Testis (tissue), 3 donors: ENCODE results near the gene WRNIP1. TPM values are rescaled to one million over a fixed set of nuclear protein-coding genes. Genes with fewer than 3 reads are reported as not detected.

Experiments used
- DNase-seq: peaks from one replicate; pipeline ENCODE4 v3.0.0-alpha.2; 2019
- H3K27ac ChIP-seq, 2 donors: fragments of 200-600 bp; sonication (generic); one replicate each; pipeline ENCODE4 v1.5.1; 2019
- H3K27me3 ChIP-seq: fragments of 200-600 bp; sonication (generic); one replicate; pipeline ENCODE4 v1.5.1; 2019
- H3K36me3 ChIP-seq: fragments of 200-600 bp; sonication (generic); one replicate; pipeline ENCODE4 v1.5.1; 2017; ENCODE audit warnings: low read depth; ENCODE audit errors: missing control alignments
- H3K4me1 ChIP-seq: fragments of 200-600 bp; sonication (generic); one replicate; pipeline ENCODE4 v1.5.1; 2019
- H3K4me3 ChIP-seq, 2 donors: fragments of 200-600 bp; sonication (generic); one replicate each; pipeline ENCODE4 v1.5.1; 2017 to 2019
- H3K9me3 ChIP-seq: fragments of 200-600 bp; sonication (generic); one replicate; pipeline ENCODE4 v1.5.1; 2017
- POLR2A ChIP-seq: fragments of 450-650 bp; IDR thresholded peaks from one replicate; pipeline ENCODE4 v1.6.1; 2017; ENCODE audit warnings: antibody characterized with exemption, mild to moderate bottlenecking, moderate library complexity
- WGBS, 2 donors: methylation state at CpG; one replicate each; pipeline ENCODE4 v1.1.5; 2018; 5-methylcytosine and 5-hydroxymethylcytosine counted together
- intact Hi-C: fragments of 100-400 bp; cut with DNase I; formaldehyde crosslinking; loops from one replicate; pipeline ENCODE4 v1.15.1; 2023; ENCODE audit warnings: low total_unique reads
- polyA plus RNA-seq: library from polyadenylated mRNA; stranded (reverse); fragments of 350-450 nt; fragmentation: Illumina TruSeq; extraction: RNeasy Lipid Tissue Mini Kit (QIAGEN cat#74804); gene quantifications from one replicate; pipeline ENCODE4 v1.2.3, GENCODE V29; 2014; ENCODE audit warnings: low read depth, low replicate concordance; ENCODE audit not compliant: insufficient read depth
- total RNA-seq, 2 donors: library from RNA; depleted of rRNA; stranded (reverse); fragments of >200 nt; gene quantifications; one replicate each; pipeline ENCODE4 v1.2.3, GENCODE V29; 2016
- TF ChIP-seq, protein P1 (sequence below), 3 experiments: fragments of 450-650 bp in 2 of 3; fragments of 200-600 bp in 1 of 3; sonication (generic) in 1 of 3; IDR thresholded peaks; one replicate each; pipeline ENCODE4 v1.5.1; 2016 to 2019; ENCODE audit warnings: antibody characterized with exemption in 3 of 3, mild to moderate bottlenecking in 2 of 3, moderate library complexity in 1 of 3

The WRNIP1 gene
- total and polyA plus RNA-seq, 3 donors from 2014 or later: 57.7 to 102 (median 95.8) TPM

DNA sequence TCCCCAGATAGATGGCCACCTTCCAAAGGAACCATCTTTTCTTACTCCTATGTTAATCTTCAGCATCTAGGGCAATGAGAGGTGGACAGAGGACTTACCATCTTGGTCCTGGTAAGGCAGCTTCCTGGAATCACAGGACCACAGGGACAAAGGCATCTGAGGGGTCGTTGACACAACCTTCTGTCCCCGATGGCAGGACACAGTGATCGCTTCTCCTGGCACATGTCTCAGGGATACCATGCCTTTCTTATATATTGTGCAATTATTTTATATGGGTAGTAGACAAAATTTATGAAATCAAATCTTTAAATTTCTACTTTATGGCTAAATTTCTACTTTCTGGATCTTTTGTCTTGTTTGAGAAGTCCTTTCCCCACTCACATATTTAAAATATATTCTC is 56.4 kb downstream of the WRNIP1 start:
- WGBS, 2 donors: 87 to 100% methylated on average over 3 of the region's 3 CpGs
- Histone ChIP-seq H3K4me1 (peaks cover 14% of the 10 kb centered on the region), H3K27me3 (no peaks in the 10 kb centered on the region), H3K36me3 (no peaks in the 10 kb centered on the region), H3K27ac (no peak overlapping the region), H3K9me3 (no peaks in the 10 kb centered on the region), H3K4me3 (no peak overlapping the region)
- no peak for DNase-seq
- intact Hi-C loops: no loop called here
- TF ChIP-seq, protein P1, sequence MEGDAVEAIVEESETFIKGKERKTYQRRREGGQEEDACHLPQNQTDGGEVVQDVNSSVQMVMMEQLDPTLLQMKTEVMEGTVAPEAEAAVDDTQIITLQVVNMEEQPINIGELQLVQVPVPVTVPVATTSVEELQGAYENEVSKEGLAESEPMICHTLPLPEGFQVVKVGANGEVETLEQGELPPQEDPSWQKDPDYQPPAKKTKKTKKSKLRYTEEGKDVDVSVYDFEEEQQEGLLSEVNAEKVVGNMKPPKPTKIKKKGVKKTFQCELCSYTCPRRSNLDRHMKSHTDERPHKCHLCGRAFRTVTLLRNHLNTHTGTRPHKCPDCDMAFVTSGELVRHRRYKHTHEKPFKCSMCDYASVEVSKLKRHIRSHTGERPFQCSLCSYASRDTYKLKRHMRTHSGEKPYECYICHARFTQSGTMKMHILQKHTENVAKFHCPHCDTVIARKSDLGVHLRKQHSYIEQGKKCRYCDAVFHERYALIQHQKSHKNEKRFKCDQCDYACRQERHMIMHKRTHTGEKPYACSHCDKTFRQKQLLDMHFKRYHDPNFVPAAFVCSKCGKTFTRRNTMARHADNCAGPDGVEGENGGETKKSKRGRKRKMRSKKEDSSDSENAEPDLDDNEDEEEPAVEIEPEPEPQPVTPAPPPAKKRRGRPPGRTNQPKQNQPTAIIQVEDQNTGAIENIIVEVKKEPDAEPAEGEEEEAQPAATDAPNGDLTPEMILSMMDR (IDR thresholded peaks at IDR 0.05): no peak
- TF ChIP-seq POLR2A: no peak

DNA sequence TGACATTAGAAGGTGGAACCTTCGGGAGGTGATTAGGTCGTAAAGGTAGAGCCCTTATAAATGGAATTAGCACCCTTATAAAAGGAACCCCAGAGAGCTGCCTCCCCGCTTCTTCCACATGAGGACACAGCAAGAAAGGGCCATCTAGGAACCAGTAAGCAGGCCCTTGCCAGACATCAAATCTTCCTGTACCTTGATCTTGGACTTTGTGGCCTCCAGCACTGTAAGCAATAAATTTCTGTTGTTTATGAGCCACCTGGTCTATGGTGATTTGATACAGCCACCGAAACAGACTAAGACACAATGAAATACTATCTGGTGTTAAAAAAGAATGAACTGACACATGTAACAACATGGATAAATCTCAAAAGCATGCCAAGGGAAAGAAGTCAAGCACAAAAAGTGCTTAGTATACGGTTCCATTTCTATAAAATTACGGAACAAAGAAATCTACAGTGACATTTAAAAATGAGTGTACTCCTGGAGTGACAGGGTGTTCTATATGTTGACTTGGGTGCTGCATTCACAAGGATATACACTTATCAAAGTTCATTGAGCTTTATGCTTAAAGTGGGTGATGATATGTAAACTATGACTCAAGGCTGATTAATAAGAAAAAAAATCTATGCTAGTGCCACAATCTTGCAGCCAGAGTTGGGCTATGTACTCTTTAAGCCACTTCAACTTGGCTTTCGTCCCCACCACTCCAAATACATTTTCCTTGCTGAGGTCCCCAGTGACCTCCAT is 58.1 kb downstream of the WRNIP1 start:
- no peak overlapping the region for H3K27ac ChIP-seq
- TF ChIP-seq, protein P1 (IDR thresholded peaks at IDR 0.05): no peak
- TF ChIP-seq POLR2A: no peak
- no peaks in the 10 kb centered on the region for H3K9me3 ChIP-seq
- no peak overlapping the region for H3K4me3 ChIP-seq
- no peaks in the 10 kb centered on the region for H3K27me3 ChIP-seq
- 89 to 96% methylated on average over 7 of the region's 7 CpGs for WGBS, 2 donors
- peaks cover 11% of the 10 kb centered on the region for H3K4me1 ChIP-seq
- intact Hi-C loops: no loop called here
- no peaks in the 10 kb centered on the region for H3K36me3 ChIP-seq
- DNase-seq: no peak

DNA sequence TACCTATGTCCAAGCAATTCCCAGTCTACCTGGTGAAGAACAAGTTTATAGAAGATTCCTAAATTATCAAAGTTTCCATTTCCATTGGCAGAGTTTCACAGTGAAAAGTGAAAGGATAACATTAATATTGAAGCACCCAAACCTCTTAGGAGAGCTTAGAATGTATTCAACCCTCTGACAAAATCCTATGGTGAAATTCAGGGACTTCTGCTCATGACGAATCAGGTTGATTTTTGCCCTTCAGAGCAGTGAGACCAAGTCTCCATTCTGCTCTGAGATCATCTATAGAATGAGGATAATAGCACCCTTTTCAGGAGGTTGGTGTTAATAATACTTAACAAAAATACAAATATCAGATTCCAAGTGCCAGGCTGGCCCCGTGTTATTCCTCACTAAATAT is 60.9 kb downstream of the WRNIP1 start:
- TF ChIP-seq, protein P1 (IDR thresholded peaks at IDR 0.05): no peak
- TF ChIP-seq POLR2A: no peak
- Histone ChIP-seq H3K9me3 (no peaks in the 10 kb centered on the region), H3K4me3 (no peak overlapping the region), H3K27ac (no peak overlapping the region), H3K36me3 (no peaks in the 10 kb centered on the region), H3K4me1 (no peaks in the 10 kb centered on the region), H3K27me3 (no peaks in the 10 kb centered on the region)
- WGBS, 2 donors: 84 to 92% methylated on average over 2 of the region's 2 CpGs
- intact Hi-C loops: no loop called here
- DNase-seq: no peak

DNA sequence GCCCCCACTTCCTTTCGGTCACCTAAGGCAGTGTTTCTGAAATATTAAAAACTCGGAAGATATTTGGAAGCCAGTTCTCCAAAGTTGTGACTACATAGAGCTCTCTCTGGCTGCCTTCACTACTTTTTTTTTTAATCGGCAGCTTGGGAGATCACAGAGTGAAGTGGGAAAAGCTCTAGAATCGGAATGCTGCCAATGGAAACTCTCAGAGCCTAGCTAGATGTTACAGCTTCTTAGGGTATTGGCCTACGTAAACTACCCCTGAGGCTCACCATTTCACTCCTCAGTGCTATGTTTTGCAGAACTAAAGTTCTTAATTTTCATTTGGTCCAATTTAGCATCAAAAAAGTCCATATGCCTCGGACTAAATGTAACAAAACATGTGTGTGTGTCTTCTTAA is 61.9 kb downstream of the WRNIP1 start:
- H3K27me3 ChIP-seq: no peaks in the 10 kb centered on the region
- no peak for DNase-seq
- no peak overlapping the region for H3K27ac ChIP-seq
- no peaks in the 10 kb centered on the region for H3K36me3 ChIP-seq
- intact Hi-C loops: no loop called here
- H3K9me3 ChIP-seq: no peaks in the 10 kb centered on the region
- H3K4me1 ChIP-seq: no peaks in the 10 kb centered on the region
- no peak overlapping the region for H3K4me3 ChIP-seq
- WGBS, 2 donors: 58 to 66% methylated on average over 6 of the region's 6 CpGs
- TF ChIP-seq POLR2A: no peak
- TF ChIP-seq, protein P1 (IDR thresholded peaks at IDR 0.05): no peak

DNA sequence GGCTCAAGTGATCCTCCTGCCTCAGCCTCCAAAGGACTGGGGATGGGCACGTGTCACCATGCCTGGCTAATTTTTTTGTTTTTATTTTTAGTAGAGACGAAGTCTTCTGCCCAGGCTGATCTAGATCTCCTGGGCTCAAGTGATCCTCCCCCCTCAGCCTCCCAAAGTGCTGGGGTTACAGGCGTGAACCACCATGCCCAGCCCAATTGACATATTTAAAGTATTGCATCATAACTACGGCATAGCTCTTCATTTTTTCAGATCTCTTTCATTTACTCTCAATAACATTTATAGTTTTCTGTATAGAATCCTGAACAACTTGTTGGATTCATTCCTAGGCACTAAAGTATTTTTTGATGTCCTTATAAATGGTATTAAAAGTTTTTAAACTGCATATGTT is 63.4 kb downstream of the WRNIP1 start:
- intact Hi-C loops: no loop called here
- no peak for TF ChIP-seq POLR2A
- TF ChIP-seq, protein P1 (IDR thresholded peaks at IDR 0.05): no peak
- no peak for DNase-seq
- no peaks in the 10 kb centered on the region for H3K27me3 ChIP-seq
- H3K9me3 ChIP-seq: no peaks in the 10 kb centered on the region
- WGBS, 2 donors: 94 to 99% methylated on average over 4 of the region's 4 CpGs
- H3K36me3 ChIP-seq: no peaks in the 10 kb centered on the region
- H3K27ac ChIP-seq: no peak overlapping the region
- no peaks in the 10 kb centered on the region for H3K4me1 ChIP-seq
- no peak overlapping the region for H3K4me3 ChIP-seq
